ENCODE measurements around the gene CFAP107. TPM values are rescaled to one million over a fixed set of nuclear protein-coding genes. Genes with fewer than 3 reads are reported as not detected.

The CFAP107 gene
- total RNA-seq, 1 experiment from 2014 or later: not detected

- H3K36me3 Mint-ChIP-seq: no peaks in the 10 kb centered on the region
- no peak overlapping the region for H3K4me3 Mint-ChIP-seq
- H3K27ac Mint-ChIP-seq: no peak overlapping the region
- ATAC-seq: no peak
- no peak for TF ChIP-seq SP1 (CRISPR knock-in tag; conservative IDR thresholded peaks at IDR 0.05)
- no peak for TF ChIP-seq E2F4 (CRISPR knock-in tag; IDR thresholded peaks at IDR 0.05; ENCODE audit: borderline replicate concordance, low read depth)
- TF ChIP-seq ZNF532 (CRISPR knock-in tag; IDR thresholded peaks at IDR 0.05; ENCODE audit: borderline replicate concordance): no peak
- TF ChIP-seq EMX1 (CRISPR knock-in tag; IDR thresholded peaks at IDR 0.05): no peak
- TF ChIP-seq RELA (CRISPR knock-in tag; IDR thresholded peaks at IDR 0.05; ENCODE audit: borderline replicate concordance): no peak
- TF ChIP-seq MAX (CRISPR knock-in tag; IDR thresholded peaks at IDR 0.05): no peak
- no peak for TF ChIP-seq OVOL2 (CRISPR knock-in tag; IDR thresholded peaks at IDR 0.05; ENCODE audit: borderline replicate concordance)
- TF ChIP-seq, protein P1, sequence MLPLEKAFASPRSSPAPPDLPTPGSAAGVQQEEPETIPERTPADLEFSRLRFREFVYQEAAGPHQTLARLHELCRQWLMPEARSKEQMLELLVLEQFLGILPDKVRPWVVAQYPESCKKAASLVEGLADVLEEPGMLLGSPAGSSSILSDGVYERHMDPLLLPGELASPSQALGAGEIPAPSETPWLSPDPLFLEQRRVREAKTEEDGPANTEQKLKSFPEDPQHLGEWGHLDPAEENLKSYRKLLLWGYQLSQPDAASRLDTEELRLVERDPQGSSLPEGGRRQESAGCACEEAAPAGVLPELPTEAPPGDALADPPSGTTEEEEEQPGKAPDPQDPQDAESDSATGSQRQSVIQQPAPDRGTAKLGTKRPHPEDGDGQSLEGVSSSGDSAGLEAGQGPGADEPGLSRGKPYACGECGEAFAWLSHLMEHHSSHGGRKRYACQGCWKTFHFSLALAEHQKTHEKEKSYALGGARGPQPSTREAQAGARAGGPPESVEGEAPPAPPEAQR (CRISPR knock-in tag; IDR thresholded peaks at IDR 0.05): no peak
- TF ChIP-seq, protein P2, sequence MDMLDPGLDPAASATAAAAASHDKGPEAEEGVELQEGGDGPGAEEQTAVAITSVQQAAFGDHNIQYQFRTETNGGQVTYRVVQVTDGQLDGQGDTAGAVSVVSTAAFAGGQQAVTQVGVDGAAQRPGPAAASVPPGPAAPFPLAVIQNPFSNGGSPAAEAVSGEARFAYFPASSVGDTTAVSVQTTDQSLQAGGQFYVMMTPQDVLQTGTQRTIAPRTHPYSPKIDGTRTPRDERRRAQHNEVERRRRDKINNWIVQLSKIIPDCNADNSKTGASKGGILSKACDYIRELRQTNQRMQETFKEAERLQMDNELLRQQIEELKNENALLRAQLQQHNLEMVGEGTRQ (CRISPR knock-in tag; IDR thresholded peaks at IDR 0.05): no peak
- TF ChIP-seq, protein P3, sequence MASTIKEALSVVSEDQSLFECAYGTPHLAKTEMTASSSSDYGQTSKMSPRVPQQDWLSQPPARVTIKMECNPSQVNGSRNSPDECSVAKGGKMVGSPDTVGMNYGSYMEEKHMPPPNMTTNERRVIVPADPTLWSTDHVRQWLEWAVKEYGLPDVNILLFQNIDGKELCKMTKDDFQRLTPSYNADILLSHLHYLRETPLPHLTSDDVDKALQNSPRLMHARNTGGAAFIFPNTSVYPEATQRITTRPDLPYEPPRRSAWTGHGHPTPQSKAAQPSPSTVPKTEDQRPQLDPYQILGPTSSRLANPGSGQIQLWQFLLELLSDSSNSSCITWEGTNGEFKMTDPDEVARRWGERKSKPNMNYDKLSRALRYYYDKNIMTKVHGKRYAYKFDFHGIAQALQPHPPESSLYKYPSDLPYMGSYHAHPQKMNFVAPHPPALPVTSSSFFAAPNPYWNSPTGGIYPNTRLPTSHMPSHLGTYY (CRISPR knock-in tag; IDR thresholded peaks at IDR 0.05): no peak
- TF ChIP-seq, protein P4, sequence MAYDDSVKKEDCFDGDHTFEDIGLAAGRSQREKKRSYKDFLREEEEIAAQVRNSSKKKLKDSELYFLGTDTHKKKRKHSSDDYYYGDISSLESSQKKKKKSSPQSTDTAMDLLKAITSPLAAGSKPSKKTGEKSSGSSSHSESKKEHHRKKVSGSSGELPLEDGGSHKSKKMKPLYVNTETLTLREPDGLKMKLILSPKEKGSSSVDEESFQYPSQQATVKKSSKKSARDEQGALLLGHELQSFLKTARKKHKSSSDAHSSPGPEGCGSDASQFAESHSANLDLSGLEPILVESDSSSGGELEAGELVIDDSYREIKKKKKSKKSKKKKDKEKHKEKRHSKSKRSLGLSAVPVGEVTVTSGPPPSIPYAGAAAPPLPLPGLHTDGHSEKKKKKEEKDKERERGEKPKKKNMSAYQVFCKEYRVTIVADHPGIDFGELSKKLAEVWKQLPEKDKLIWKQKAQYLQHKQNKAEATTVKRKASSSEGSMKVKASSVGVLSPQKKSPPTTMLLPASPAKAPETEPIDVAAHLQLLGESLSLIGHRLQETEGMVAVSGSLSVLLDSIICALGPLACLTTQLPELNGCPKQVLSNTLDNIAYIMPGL (CRISPR knock-in tag; IDR thresholded peaks at IDR 0.05): no peak
- no peak for TF ChIP-seq JAZF1 (CRISPR knock-in tag; IDR thresholded peaks at IDR 0.05)
- no peak for TF ChIP-seq MXD4 (CRISPR knock-in tag; IDR thresholded peaks at IDR 0.05; ENCODE audit: borderline replicate concordance)
- TF ChIP-seq CREB1 (CRISPR knock-in tag; IDR thresholded peaks at IDR 0.05): no peak
- TF ChIP-seq ZNF232 (CRISPR knock-in tag; IDR thresholded peaks at IDR 0.05): no peak
- no peak for TF ChIP-seq FOXK1 (CRISPR knock-in tag; IDR thresholded peaks at IDR 0.05)
- TF ChIP-seq KAT7 (CRISPR knock-in tag; IDR thresholded peaks at IDR 0.05; ENCODE audit: borderline replicate concordance): no peak
- TF ChIP-seq SMAD3 (CRISPR knock-in tag; IDR thresholded peaks at IDR 0.05; ENCODE audit: borderline replicate concordance): no peak
- TF ChIP-seq NFE2L1 (CRISPR knock-in tag; IDR thresholded peaks at IDR 0.05): no peak
- TF ChIP-seq CREM (CRISPR knock-in tag; IDR thresholded peaks at IDR 0.05): no peak
- ChIA-PET CTCF (interaction anchor here (1.2 kb wide), 1 partner anchor 10 kb away, joined by 7 read pairs; no protein-coding TSS in a partner anchor), POLR2A (no interaction called here)
- H3K27me3 Mint-ChIP-seq (ENCODE audit: low read depth): peaks cover 10% of the 10 kb centered on the region
- peaks cover 7% of the 10 kb centered on the region; the same call in 1 of the 2 replicates for H3K9me3 Mint-ChIP-seq
- DNase-seq (ENCODE audit: low spot score): no peak
- H3K4me1 Mint-ChIP-seq: no peaks in the 10 kb centered on the region
These were observed 24.6 kb downstream of the CFAP107 start for GRCh38 chr1:12770620-12771019.

Measured in WTC11 (cell line).